Smooth muscle cell (in vitro differentiated cells): ENCODE results near the gene SOST. TPM values are rescaled to one million over a fixed set of nuclear protein-coding genes. Genes with fewer than 3 reads are reported as not detected.

Experiments
- DNase-seq: peaks from one replicate; lab custom pipeline; 2025; ENCODE audit not compliant: unreplicated experiment; lab: John Stamatoyannopoulos, UW
- H2AFZ ChIP-seq: fragments of 200-600 bp; sonication (generic); 2 replicates; pipeline ENCODE4 v1.6.0; 2016; ENCODE audit warnings: antibody characterized with exemption, low read depth, mild to moderate bottlenecking
- H3F3A ChIP-seq: fragments of 200-600 bp; sonication (generic); 2 replicates; pipeline ENCODE4 v1.6.0; 2017; ENCODE audit warnings: antibody characterized with exemption, low read depth
- H3K27ac ChIP-seq: fragments of 200-600 bp; sonication (generic); 2 replicates; pipeline ENCODE4 v1.5.1; 2016; ENCODE audit warnings: low read depth, mild to moderate bottlenecking
- H3K27me3 ChIP-seq: fragments of 200-600 bp; sonication (generic); 2 replicates; pipeline ENCODE4 v1.6.1; 2016; ENCODE audit warnings: low read depth, mild to moderate bottlenecking
- H3K36me3 ChIP-seq: fragments of 200-600 bp; sonication (generic); 2 replicates; pipeline ENCODE4 v1.5.1; 2016; ENCODE audit warnings: low read depth
- H3K4me1 ChIP-seq: fragments of 200-600 bp; sonication (generic); 2 replicates; pipeline ENCODE4 v1.5.1; 2016; ENCODE audit warnings: low read depth
- H3K4me2 ChIP-seq: fragments of 200-600 bp; sonication (generic); 2 replicates; pipeline ENCODE4 v1.6.0; 2016; ENCODE audit warnings: mild to moderate bottlenecking
- H3K4me3 ChIP-seq: fragments of 200-600 bp; sonication (generic); 2 replicates; pipeline ENCODE4 v1.5.1; 2016; ENCODE audit warnings: mild to moderate bottlenecking
- H3K79me2 ChIP-seq: fragments of 200-600 bp; sonication (generic); 2 replicates; pipeline ENCODE4 v1.6.0; 2016; ENCODE audit warnings: low read depth, mild to moderate bottlenecking
- H3K9ac ChIP-seq: fragments of 200-600 bp; sonication (generic); 2 replicates; pipeline ENCODE4 v1.6.0; 2016; ENCODE audit warnings: low read depth
- H3K9me3 ChIP-seq: fragments of 200-600 bp; sonication (generic); replicated peaks from 2 replicates; pipeline ENCODE4 v1.5.1; 2016; ENCODE audit warnings: low read depth
- H4K20me1 ChIP-seq: fragments of 200-600 bp; sonication (generic); 2 replicates; pipeline ENCODE4 v1.6.0; 2016; ENCODE audit warnings: low read depth
- CTCF ChIP-seq: fragments of 200-600 bp; sonication (generic); IDR thresholded peaks from 2 replicates; pipeline ENCODE4 v1.5.1; 2017; ENCODE audit warnings: borderline replicate concordance, mild to moderate bottlenecking, antibody characterized with exemption; ENCODE audit not compliant: insufficient read depth, poor library complexity, severe bottlenecking
- WGBS: methylation state at CpG from one replicate; pipeline ENCODE4 v1.1.7; 2016; ENCODE audit warnings: low lambda C conversion rate; 5-methylcytosine and 5-hydroxymethylcytosine counted together
- polyA plus RNA-seq: library from polyadenylated mRNA; unstranded; fragments of >200 nt; fragmentation: Nextera tagmentation; extraction: Ambion mirVana; gene quantifications from 2 replicates; pipeline ENCODE4 v1.2.1, GENCODE V29; 2016
- total RNA-seq: library from RNA; depleted of rRNA; stranded (reverse); fragments of >200 nt; gene quantifications from 2 replicates; pipeline ENCODE4 v1.2.3, GENCODE V29; 2014

The SOST gene
- total and polyA plus RNA-seq, 2 experiments from 2014 or later: not detected

GRCh38 chr17:43714465-43715149, 44.0 kb downstream of the SOST start:
- Histone ChIP-seq H3K36me3 (no peaks in the 10 kb centered on the region), H3K9me3 (no peaks in the 10 kb centered on the region), H3K27me3 (no peaks in the 10 kb centered on the region), H3K4me1 (peaks cover 4% of the 10 kb centered on the region), H2AFZ (no peak overlapping the region), H3F3A (peaks cover 4% of the 10 kb centered on the region), H4K20me1 (no peaks in the 10 kb centered on the region), H3K79me2 (no peaks in the 10 kb centered on the region), H3K9ac (no peak overlapping the region), H3K4me2 (peak overlapping the region; percentile 89), H3K27ac (no peak overlapping the region), H3K4me3 (no peak overlapping the region)
- no peak for DNase-seq
- 59% methylated on average over 4 of the region's 4 CpGs for WGBS
- no peak for TF ChIP-seq CTCF

- Histone ChIP-seq H3K36me3 (no peaks in the 10 kb centered on the region), H3K79me2 (no peaks in the 10 kb centered on the region), H3K4me3 (peak overlapping the region; percentile 50), H2AFZ (peak overlapping the region; percentile 71), H3K4me1 (peaks cover 2% of the 10 kb centered on the region), H3K9ac (no peak overlapping the region), H3K9me3 (no peaks in the 10 kb centered on the region), H4K20me1 (no peaks in the 10 kb centered on the region), H3K27ac (no peak overlapping the region), H3K27me3 (no peaks in the 10 kb centered on the region), H3K4me2 (peak overlapping the region; percentile 89), H3F3A (peaks cover 4% of the 10 kb centered on the region)
- 2% methylated on average over 51 of the region's 53 CpGs for WGBS
- no peak for DNase-seq
- TF ChIP-seq CTCF: no peak
These were observed 45.0 kb downstream of the SOST start for GRCh38 chr17:43713494-43714162.

GRCh38 chr17:43712397-43712796, 46.2 kb downstream of the SOST start:
- Histone ChIP-seq H3K9ac (no peak overlapping the region), H3K4me1 (no peaks in the 10 kb centered on the region), H3K4me3 (no peak overlapping the region), H3K4me2 (no peak overlapping the region), H3K27me3 (no peaks in the 10 kb centered on the region), H3K79me2 (no peaks in the 10 kb centered on the region), H4K20me1 (no peaks in the 10 kb centered on the region), H3K9me3 (no peaks in the 10 kb centered on the region), H3K36me3 (no peaks in the 10 kb centered on the region), H3F3A (peaks cover 4% of the 10 kb centered on the region), H2AFZ (no peak overlapping the region), H3K27ac (no peak overlapping the region)
- no peak for DNase-seq
- no peak for TF ChIP-seq CTCF
- 96% methylated on average over 6 of the region's 6 CpGs for WGBS
